ENCODE data around the gene KLF5.

The KLF5 gene

DNA sequence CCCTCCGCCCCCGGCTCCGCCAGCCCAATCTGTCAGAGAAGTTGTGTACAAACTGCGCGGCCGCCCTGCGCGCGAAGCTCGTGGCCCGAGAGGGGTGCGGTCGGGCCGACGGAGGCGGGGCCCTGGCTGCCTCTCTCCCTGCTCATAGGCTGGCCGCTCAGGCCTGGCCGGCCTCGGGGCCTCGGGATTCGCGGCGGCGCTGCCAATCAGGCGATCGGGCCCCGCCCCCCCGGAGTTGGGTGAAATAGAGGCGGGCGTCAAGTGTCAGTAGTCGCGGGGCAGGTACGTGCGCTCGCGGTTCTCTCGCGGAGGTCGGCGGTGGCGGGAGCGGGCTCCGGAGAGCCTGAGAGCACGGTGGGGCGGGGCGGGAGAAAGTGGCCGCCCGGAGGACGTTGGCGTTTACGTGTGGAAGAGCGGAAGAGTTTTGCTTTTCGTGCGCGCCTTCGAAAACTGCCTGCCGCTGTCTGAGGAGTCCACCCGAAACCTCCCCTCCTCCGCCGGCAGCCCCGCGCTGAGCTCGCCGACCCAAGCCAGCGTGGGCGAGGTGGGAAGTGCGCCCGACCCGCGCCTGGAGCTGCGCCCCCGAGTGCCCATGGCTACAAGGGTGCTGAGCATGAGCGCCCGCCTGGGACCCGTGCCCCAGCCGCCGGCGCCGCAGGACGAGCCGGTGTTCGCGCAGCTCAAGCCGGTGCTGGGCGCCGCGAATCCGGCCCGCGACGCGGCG is at the start of gene KLF5:
Gene KLF5, plus strand, starts transcription at position 270 of the 724 bp plus-strand sequence. Its CDS starts 323 bp downstream, at position 593.
- peak within 1 kb of the TSS; percentile 73 to 75 for H3K27ac ChIP-seq
- no peaks in the 10 kb centered on the region for H3K27me3 ChIP-seq
- H3K9me3 ChIP-seq = no peaks in the 10 kb centered on the region
- peaks cover 0 to 8% (median 5%) of the 10 kb centered on the region in 4 donors for H3K4me1 ChIP-seq
- TF ChIP-seq, protein P1, sequence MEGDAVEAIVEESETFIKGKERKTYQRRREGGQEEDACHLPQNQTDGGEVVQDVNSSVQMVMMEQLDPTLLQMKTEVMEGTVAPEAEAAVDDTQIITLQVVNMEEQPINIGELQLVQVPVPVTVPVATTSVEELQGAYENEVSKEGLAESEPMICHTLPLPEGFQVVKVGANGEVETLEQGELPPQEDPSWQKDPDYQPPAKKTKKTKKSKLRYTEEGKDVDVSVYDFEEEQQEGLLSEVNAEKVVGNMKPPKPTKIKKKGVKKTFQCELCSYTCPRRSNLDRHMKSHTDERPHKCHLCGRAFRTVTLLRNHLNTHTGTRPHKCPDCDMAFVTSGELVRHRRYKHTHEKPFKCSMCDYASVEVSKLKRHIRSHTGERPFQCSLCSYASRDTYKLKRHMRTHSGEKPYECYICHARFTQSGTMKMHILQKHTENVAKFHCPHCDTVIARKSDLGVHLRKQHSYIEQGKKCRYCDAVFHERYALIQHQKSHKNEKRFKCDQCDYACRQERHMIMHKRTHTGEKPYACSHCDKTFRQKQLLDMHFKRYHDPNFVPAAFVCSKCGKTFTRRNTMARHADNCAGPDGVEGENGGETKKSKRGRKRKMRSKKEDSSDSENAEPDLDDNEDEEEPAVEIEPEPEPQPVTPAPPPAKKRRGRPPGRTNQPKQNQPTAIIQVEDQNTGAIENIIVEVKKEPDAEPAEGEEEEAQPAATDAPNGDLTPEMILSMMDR (IDR thresholded peaks at IDR 0.05) = no peak
- peak; percentile 97 to 98 for DNase-seq
- H3K4me3 ChIP-seq = peak within 1 kb of the TSS; percentile 65 to 71
- intact Hi-C loops (cut with DNase I; ENCODE audit: low total_unique reads) = no loop called here
- peaks cover 0 to 5% (median 0%) of the 10 kb centered on the region in 3 donors for H3K36me3 ChIP-seq

DNA sequence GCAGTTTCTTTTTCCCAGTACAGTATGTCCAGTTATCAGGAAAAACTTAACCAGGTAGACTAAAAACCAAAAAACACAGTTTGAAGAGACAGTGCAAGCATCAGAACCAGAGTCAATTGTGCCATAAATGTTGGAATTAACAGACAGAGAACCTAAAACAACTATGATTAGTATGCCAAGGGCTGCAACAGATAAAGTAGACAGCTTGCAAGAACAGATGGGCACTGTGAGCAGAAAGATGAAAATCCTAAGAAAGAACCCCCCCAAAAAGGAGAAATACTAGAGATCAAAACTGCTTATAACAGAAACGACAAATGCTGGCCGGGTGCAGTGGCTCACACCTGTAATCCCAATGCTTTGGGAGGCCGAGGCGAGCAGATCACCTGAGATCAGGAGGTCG is 47.1 kb upstream of the KLF5 start:
- no peaks in the 10 kb centered on the region for H3K9me3 ChIP-seq
- no peaks in the 10 kb centered on the region for H3K27me3 ChIP-seq
- intact Hi-C loops (cut with DNase I; ENCODE audit: low total_unique reads) = no loop called here

DNA sequence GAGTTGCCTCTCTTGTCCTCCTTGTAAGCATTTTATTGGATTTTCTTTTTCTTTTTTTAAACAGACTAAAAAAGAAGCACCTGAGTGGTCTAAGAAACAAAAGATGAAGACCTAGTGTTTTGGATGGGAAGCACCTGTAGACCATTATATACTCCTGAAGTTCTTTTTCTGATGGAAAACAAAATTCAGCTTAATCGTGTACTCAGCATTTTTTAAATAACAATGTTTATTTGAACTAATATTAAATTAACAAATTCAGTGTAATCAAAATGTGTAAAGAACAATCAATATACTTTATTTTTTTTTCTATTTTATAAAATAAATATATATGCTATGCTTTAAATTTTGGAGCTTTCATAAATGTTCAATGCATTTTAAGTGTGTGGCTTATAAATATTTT is 43.0 kb upstream of the KLF5 start:
- DNase-seq = no peak
- TF ChIP-seq, protein P1 (IDR thresholded peaks at IDR 0.05) = no peak
- intact Hi-C loops (cut with DNase I; ENCODE audit: low total_unique reads) = no loop called here
- Histone ChIP-seq H3K4me3 (no peak overlapping the region), H3K36me3 (peaks cover 0 to 28% (median 19%) of the 10 kb centered on the region in 3 donors), H3K9me3 (no peaks in the 10 kb centered on the region), H3K4me1 (no peaks in the 10 kb centered on the region), H3K27me3 (no peaks in the 10 kb centered on the region), H3K27ac (no peak overlapping the region)

More for the DNA sequence above, 47.1 kb upstream of the KLF5 start:
- TF ChIP-seq, protein P1 (IDR thresholded peaks at IDR 0.05) = no peak
- Histone ChIP-seq H3K4me1 (no peaks in the 10 kb centered on the region), H3K4me3 (no peak overlapping the region), H3K27ac (no peak overlapping the region), H3K36me3 (peaks cover 0 to 27% (median 16%) of the 10 kb centered on the region in 3 donors)
- no peak for DNase-seq

DNA sequence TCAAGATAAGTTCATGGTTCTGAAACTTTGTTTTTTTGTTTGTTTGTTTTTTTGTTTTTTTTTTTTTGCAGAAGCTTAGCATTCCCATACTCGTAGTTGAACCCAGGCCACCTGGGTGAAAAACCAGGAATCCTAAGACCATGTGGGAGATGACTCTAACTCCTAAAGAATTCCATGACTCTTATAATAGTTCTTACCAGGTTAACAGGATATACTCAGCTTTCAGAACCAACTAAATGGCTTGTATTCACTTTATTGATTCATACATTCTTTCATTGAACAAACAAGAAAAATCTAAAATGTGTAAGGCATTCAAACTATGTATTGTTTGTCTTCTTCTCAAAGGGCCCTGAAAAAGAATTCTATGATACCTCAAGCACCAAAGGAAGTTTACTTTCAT is 40.5 kb upstream of the KLF5 start:
- H3K9me3 ChIP-seq = no peaks in the 10 kb centered on the region

DNA sequence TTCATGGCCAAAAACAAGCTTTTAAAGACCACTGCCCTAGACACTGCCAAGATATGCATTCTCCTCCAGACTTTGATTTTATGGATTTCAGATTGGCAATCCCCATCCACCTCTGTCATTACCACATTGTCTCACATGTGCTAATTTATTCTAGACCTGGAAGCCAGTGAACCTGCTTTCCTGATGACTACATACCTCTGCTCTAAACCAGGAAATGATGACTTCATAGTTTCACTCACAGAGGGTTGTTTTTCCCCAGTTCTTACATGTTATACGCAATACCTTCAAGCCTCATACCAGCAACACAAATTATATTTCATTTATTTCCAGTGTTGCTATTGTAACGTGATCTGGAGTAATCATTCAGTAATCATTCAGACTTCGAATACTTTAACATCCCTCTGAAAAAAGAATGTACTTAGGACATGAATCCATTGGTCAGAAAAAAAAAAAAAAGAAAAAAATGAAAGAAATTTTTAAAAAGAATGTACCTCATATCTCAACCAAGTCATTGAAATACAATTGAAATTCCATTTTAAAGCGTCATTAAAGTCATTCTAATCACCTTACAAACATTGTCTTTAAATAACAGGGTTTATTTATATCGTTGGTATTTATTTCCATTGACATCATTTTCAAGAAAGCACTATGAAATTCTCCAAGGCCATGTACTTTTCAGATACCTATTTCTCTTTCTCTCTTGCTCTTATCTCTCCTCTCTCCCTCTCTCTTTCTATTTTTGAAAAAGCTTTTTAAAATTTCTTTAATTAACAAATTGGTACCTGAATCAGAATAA is 33.4 kb upstream of the KLF5 start:
- intact Hi-C loops (cut with DNase I; ENCODE audit: low total_unique reads) = no loop called here
- TF ChIP-seq, protein P1 (IDR thresholded peaks at IDR 0.05) = no peak
- Histone ChIP-seq H3K27ac (no peak overlapping the region), H3K36me3 (no peaks in the 10 kb centered on the region), H3K27me3 (no peaks in the 10 kb centered on the region), H3K9me3 (no peaks in the 10 kb centered on the region), H3K4me3 (no peak overlapping the region), H3K4me1 (no peaks in the 10 kb centered on the region)
- no peak for DNase-seq

More for the DNA sequence above, 40.5 kb upstream of the KLF5 start:
- peaks cover 0 to 22% (median 19%) of the 10 kb centered on the region in 3 donors for H3K36me3 ChIP-seq
- H3K4me1 ChIP-seq = no peaks in the 10 kb centered on the region
- no peak for DNase-seq
- no peak overlapping the region for H3K4me3 ChIP-seq
- TF ChIP-seq, protein P1 (IDR thresholded peaks at IDR 0.05) = no peak
- intact Hi-C loops (cut with DNase I; ENCODE audit: low total_unique reads) = no loop called here
- no peaks in the 10 kb centered on the region for H3K27me3 ChIP-seq
- H3K27ac ChIP-seq = no peak overlapping the region
